ENCODE results near the gene ATP5PD.
"Not testable (repeated sequence)": the region's sequence is repeated elsewhere in the genome, so short reads cannot be mapped to it uniquely, and the experiment has no call there.

The ATP5PD gene

DNA sequence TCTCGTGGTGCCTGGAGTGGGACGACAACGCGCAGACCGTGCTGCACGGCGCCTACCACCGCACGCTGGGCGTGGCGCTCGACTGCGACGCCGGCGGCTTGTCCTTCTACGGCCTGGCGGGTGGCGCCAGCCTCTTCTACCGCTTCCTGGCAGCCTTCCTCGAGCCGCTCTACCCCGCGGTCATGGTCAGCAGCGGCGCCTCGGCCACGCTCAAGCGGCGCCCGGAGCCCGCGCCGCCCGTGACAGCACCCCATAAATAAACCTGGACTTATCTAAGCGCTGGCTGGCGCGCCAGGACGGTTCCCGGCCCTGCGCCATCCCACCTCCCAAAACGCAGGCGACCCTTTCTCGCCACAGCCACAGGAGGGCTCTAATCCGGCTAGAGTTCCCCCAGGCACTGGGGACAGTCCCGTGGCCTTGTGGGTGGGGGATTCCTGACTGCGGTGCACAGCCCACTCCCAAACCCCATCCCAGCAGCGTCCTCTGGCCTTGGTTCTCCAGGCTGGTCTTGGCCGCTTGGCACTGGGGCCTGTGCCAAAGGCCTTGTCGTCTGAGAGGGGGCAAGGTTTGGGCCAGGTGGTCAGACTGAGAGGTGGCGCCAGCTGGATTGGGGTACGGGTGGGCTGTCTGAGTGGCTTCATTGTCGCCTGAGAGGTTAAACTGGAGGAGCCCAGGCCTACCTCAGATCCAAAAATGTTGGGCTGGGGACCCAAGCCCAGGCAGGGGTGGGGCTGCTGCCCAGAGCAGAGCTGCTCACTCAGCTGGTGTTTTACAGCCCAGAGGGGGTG, 30.9 kb upstream of the ATP5PD start:
- DNase-seq (ENCODE audit: low read depth in 4 of 4, low spot score in 1 of 4), result peak in 1 of 4 experiments; percentile 27

DNA sequence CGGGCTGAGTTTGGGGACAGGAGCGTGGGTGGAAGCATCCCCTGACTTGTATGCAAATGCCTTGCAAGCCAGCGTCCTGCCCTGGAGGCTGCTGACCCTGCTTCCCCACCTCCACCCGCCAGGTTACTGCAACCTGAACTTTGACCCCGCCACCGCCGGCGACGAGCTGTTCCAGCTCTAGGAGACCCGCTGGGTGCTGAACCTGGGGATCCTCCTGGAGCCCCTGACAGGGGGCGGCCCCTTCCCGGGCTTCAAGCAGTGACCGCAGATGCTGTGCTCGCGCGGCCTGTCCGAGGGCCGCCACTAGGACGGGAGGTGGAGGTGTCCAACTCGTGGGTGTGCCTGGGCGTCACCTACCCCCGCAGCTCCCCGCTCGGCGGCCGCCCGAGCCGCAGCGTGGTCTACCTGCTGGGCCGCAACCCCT, 30.3 kb upstream of the ATP5PD start:
- no peak for DNase-seq (ENCODE audit: low read depth in 4 of 4, low spot score in 1 of 4)

DNA sequence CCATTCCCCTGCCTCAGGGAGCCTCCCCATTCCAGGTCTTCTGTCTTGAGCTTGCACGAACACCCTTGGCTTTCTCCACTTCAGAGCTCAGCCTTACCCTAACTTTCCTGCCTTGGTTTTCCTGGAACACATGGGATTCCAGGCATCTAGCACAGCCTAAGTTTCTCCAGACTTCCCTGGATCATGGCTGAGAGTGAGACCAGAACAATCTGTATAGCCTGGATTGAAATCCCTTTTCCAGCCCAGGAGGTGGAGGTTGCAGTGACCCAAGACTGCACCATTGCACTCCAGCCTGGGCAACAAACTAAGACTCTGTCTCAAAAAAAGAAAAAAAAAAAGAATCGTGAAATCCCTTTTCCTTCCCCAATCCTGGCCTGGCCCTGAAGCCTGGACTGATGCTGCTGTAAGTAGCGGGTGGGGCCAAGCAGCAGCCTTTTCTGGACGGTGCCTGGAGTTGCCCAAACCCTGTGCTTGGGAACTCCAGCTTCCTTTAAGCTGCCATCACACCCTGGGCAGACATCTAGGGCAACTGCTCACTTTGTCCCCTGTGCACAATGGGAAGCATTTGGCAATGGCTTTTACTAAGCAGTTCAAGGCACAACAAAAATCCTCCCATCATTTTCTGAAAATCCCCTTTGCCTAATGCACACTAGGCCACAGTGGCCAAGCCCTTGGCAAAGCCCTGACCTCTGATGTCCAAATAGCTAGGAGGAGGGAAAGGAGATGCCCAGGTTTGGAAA, 29.0 kb upstream of the ATP5PD start:
- no peak for DNase-seq (ENCODE audit: low read depth in 4 of 4, low spot score in 1 of 4)

DNA sequence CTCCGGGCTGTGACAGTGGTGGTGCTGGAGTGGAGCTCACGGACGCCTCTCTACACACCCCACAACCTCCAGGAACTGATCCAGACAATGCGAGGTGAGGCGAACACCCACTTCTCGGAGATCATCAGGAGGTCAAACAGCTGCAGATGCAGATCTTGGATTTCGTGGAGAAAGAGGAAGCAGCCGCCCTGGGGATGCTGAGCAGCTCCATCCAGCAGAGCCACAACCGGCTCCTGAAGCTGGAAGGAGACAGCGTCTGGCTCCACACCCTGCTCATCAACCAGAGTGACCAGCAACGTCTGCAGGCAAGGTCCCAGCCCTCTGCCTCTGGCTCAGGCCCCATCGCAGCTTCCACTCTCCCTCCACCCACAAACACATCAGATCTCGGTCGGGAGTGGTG, 27.8 kb upstream of the ATP5PD start:
- DNase-seq (ENCODE audit: low read depth in 4 of 4, low spot score in 1 of 4), result no peak

DNA sequence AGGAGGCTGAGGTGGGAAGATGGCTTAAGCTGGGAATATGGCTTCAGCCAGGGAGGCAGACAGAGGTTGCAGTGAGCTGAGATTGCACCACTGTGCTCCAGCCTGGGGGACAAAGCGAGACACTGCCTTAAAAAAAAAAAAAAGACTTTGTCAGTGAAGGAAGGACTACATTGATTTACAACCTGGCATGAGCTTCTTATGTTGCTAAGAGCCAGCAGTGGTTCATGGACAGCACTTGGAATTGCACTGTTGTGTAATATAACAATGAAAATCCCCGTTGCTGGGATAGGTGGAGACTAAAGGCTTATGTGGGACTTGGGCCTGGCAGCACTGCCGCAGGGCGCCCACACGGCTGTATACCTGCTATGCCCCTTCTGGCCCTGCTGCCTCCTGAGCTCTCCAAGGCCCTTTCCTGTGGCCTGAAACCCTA, 26.9 kb upstream of the ATP5PD start:
- no peak for DNase-seq (ENCODE audit: low read depth in 4 of 4, low spot score in 1 of 4)

DNA sequence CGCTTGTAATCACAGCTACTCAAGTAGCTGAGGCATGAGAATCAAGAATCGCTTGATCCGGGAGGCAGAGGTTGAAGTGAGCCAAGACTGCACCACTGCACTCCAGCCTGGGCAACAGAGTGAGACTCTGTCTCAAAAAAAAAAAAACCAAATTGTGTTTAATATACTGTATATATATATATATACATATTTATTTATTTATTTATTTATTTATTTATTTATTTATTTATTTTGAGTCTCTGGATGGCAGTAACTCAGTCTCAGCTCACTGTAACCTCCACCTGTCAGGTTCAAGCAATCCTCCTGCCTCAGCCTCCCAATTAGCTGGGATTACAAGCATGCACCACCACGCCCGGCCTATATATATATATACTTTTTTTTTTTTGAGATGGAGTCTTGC, 26.1 kb upstream of the ATP5PD start:
- not testable (repeated sequence) for DNase-seq (ENCODE audit: low read depth in 4 of 4, low spot score in 1 of 4)

DNA sequence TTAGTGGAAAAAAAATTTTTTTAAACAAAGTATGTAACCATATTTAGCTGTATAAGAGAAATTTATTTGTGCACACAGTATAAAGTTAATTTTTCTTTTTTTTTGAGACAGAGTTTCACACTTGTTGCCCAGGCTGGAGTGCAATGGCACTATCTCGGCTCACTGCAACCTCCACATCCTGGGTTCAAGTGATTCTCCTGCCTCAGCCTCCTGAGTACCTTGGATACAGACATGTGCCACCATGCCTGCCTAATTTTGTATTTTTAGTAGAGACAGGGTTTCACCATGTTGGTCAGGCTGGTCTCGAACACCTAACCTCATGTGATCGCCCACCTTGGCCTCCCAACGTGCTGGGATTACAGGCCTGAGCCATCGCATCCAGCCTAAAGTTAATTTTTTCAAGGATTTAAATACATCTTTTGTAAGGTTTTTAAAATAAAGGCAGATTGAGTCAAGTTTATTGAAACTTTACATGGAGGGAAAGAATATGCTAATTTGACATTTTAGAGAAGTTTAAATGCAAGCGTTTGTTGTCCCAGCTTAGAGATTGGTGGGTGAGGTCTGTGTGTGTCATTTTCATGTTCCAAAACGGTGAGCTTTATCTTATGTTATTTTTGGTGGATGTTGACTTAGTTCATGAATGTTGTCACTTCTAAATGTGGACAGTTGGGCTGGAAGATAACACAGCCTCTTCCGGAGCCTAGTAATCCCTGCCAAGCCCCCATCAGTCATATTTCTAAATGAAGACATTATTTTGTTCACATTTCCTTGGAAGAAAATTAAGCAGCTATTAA, 24.9 kb upstream of the ATP5PD start:
- DNase-seq (ENCODE audit: low read depth in 4 of 4, low spot score in 1 of 4), result not testable (repeated sequence)

DNA sequence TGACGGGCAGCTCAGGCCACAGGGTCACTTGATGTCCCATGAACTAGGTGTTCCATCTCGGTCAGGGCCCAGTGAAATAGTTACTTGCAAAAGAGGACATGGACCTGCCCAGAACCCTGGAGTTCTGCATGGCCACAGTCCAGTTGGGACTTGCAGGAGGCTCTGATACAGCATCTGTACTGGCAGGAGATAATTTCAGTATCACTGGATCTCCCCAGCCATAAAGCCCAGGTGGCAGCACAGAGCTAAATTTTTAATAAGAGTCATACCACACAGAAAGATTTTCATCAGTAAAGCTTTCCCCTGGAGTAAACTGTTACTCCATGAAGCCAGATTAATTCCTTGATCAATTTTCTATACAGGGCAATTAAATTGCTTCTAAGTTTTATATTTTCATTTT, 23.0 kb upstream of the ATP5PD start:
- no peak for DNase-seq (ENCODE audit: low read depth in 4 of 4, low spot score in 1 of 4)

DNA sequence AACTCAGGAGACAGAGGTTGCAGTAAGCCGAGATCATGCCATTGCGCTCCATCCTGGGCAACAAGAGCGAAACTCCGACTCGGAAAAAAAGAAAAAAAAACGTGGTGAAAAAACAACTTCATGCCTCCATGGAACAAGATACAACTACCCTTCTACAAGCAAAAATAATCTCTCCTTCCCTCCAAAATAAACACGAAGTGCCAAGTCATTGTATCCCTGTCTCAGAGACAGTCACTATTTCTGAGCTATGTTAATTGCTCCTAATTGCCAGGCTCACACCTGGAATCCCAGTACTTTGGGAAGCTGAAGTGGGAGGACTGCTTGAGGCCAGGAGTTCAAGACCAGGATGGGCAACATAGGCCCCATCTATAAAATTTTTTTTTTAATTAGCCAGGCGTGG, 22.0 kb upstream of the ATP5PD start:
- no peak for DNase-seq (ENCODE audit: low read depth in 4 of 4, low spot score in 1 of 4)

DNA sequence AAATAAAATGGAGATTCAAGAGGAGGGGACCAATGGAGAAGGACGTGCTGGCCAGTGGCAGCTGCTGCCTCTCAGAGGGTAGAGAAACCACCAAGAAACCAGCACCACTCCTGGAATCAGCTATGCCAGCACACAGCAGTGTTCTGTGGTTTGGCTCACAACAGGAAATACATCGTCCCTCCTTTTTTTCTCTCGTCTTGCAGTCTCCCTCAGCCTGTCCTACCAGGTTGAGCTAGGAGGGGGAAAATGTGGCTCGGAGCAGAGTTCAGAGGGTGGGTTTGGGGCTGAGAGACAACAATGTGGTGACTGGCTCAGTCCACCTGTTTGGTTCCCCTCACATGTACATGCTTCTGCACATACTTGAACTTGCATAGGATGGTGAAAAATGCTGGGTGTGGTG, 21.1 kb upstream of the ATP5PD start:
- no peak for DNase-seq (ENCODE audit: low read depth in 4 of 4, low spot score in 1 of 4)

DNA sequence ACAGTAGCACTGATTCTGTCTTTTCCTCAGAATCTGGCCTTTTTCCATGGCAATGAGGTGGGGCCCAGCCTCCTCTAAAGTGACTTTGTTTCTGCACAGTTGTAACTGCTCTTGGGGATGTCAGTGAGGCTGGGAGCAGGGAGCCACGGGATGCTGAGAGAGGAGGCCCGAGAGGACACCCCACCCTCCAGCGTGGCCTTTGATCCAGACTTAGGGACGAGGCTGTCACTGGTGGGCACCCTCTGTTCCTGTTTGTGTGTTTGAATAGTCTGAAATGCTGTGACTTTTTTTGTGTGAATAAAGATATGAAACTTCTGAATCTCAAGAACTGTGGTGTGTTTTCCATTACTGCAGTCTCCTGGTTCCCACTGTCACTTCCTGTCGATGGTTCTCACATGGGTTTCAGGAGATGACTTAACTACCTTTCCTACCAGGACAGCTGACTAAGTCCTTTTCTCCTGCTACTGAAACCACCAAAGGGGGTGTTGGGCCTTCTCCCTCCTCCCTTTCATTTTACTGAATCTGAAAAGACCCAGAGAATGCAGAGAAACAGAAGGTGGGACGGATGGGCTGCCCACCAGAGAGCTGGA, 18.9 kb upstream of the ATP5PD start:
- DNase-seq (ENCODE audit: low read depth in 4 of 4, low spot score in 1 of 4), result no peak

DNA sequence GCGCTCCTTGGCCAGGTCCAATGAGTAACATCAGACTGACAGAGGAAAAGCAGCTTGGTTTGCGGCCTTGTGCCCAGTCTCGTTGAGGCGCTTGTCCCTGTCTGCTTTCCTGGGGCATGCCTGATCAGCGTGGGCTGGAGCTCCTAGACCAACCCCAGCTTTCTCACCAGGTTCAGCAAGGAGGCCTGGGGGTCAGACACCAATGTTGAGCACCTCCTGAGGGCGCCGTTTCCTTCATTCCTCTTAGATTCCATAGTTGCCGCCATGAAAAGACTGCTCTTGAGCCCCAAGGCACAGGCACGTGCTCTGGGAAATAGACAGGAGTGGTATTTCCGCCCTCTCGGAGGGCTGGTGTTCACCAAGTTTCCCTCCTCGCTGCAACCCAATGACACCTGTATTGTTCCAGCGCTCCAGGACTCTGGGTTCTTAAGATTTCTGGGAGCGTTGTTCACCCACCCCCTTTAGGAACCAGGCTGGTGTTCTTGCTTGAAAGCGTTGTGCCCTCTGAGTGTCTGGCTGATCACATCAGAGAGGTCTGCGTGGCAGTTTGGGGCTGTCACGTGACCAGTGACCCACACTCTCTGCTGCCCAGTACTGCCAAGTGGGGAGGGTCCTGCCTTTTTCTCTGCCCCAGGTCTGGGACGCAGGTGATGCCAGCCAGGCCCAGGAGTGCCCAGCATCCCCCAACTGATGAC, 18.2 kb upstream of the ATP5PD start:
- DNase-seq (ENCODE audit: low read depth in 4 of 4, low spot score in 1 of 4), result no peak

DNA sequence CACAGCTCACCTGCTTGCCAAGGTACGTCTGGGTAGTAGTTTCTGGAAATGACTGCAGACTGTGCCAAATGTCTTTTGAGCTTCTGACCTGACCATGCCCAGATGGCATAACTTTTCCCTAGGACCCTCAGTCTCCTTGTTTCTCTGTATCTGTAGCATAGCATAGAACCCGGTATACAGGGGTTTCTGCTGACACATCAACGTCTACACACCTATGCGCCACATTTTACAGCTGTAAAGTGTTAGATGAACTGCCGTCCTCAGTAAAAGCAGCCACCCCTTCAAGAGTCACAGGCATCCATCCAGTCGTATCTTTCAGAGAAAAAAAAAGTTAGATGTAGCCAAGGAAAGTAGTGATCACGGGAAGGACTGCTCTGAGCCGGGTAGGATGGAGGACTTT, 17.7 kb upstream of the ATP5PD start:
- no peak for DNase-seq (ENCODE audit: low read depth in 4 of 4, low spot score in 1 of 4)

DNA sequence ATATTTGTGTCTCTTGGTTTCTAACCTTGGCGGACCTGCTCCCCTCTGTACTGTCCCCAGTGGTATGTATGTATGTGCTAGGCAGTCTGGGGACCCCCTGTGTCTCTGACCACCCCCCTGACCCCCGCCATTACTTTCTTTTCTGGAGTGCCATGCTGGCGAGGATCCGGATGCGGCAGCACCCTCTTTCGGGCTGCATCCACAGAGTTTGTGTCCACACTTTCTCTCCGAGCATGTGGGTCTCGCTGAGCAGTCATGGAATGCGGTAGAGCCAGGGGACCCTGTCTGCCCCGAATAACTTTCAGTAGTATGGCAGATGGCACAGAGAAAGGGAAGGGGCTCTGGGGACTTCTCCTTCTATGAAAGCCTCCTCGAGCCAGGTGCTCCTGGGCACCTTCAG, 17.3 kb upstream of the ATP5PD start:
- no peak for DNase-seq (ENCODE audit: low read depth in 4 of 4, low spot score in 1 of 4)

DNA sequence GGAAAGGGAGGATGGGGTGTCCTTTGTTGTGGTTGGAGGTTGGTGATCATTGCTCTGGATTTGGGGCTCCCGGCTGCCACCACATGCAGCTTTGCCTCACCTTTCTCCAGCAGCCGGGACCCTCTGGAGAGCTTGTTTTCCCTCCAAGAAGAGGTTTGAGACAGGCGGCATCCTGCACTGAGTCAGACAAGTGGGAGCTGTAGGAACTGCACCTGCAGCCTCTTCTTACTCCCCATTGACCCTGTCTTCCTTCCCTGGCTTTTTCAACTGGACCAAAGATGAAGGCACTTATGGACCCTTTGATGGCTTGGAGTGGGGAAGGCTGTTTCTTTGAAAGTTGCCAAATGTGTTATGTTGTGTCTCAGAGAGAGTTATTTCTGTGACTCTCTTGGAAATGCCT, 16.9 kb upstream of the ATP5PD start:
- DNase-seq (ENCODE audit: low read depth in 4 of 4, low spot score in 1 of 4), result no peak

DNA sequence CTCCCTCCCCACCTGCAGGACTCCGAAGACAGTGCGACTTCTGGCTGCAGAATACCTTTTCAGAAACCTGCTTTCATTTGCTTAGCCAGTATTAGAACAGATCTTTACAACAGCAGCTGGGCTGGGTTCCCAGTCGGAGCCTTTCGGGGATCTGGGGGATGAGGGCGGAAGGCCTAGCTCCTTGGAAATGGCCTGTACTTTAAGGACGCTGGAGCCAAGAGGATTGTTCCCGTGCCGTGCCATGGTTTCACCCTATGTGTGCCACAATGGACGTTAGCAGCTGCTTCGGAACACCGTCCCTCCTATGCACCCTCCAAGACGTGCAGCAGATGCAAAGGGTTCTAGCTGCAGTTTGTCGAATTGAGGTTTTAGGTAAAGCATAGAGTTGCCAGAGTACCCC, 16.4 kb upstream of the ATP5PD start:
- no peak for DNase-seq (ENCODE audit: low read depth in 4 of 4, low spot score in 1 of 4)

DNA sequence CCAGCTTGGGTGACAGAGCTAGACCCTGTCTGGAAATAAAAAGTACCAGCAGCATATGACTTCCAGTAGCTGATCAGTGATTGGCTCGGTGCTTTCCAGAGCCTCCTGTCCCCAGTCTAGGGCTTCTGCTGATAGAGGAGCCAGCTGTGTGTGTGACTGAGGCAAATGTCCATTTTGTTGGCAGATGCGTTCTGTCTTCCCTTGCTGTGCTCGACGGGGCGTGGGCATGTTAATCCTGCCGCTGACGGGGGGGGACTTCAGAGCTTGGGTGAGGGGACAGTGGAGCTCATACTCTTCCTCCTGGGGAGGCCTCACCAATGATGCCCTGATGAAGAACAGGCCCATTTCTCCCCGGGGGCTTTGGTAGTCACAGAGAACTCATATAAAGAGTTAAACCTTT, 14.8 kb upstream of the ATP5PD start:
- DNase-seq (ENCODE audit: low read depth in 4 of 4, low spot score in 1 of 4), result no peak

DNA sequence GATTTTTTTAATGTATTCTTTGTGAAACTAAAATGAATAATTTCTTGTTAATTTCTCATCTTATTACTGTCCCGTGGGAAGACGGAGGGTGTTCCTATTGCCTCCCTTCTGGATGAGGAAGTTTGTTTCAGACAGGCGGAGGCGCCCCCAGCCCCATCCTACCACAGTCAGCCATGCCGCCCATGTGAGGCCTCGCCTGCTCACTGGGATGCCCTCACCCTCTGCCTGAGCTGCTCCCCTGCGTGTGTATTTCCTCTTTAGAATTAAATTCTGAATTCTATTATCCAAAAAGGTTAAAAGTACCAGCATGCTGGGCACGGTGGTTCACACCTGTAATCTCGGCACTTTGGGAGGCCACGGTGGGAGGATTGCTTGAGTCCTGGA, 14.3 kb upstream of the ATP5PD start:
- no peak for DNase-seq (ENCODE audit: low read depth in 4 of 4, low spot score in 1 of 4)

DNA sequence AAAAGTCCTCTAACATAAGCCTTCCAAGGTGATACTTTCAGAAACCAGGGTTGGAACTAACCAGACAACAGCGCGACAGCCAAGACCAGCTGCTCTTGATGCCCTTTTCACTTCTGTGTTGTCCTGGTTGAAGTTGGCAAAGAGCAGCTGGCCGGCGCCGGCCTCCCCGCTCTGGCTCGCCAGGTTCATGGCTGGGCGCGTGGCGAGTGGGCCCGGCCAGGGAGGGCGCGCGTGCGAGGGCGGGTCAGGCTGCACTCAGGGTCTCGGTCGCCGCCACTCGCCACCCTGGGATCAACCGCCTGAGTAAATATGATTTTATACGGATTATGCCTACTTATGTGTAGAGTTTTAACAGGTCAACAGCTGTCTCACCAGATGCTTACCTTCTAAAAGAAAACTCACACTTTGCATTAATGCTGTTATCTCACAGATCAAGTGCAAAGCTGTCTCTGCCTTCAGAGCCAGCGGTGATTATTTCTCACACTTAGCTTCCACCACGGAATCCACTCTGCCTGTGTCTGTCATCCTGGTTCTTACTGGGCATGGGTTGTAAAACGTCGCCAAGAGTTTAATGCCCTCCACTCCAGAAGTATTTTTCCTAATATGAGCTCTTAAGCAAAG, 13.8 kb upstream of the ATP5PD start:
- no peak for DNase-seq (ENCODE audit: low read depth in 4 of 4, low spot score in 1 of 4)

Measured in stimulated activated CD4-positive, alpha-beta T cell treated with anti-CD3 and anti-CD28 coated beads, Interleukin-1b, Interleukin-23, amount 100 ng/mL, for 24 hours (primary cell).